Measurements from ENCODE around the gene ARHGAP10. TPM values are rescaled to one million over a fixed set of nuclear protein-coding genes. Genes with fewer than 3 reads are reported as not detected.

ARHGAP10 gene
- polyA plus RNA-seq, 1 experiment: 20.2 TPM

GRCh38 chr4:147985376-147985775 is 253.5 kb downstream of the ARHGAP10 start:
- ChIA-PET CTCF (interaction anchor here (0.9 to 1.9 kb wide), 3 partner anchors 16 to 86 kb away, joined by 3 to 5 read pairs (median 4); no protein-coding TSS in a partner anchor), POLR2A (interaction anchor here (0.6 kb wide), 1 partner anchor 31 kb away, joined by 3 read pairs; no protein-coding TSS in a partner anchor)
- H3K27me3 ChIP-seq (ENCODE audit: control insufficient read depth, insufficient read depth, low read length): no peaks in the 10 kb centered on the region
- no peak for DNase-seq (ENCODE audit: low read depth)
- H3K4me3 ChIP-seq (ENCODE audit: low read depth, low read length): no peak overlapping the region
- no peaks in the 10 kb centered on the region; the same call in 1 of the 2 replicates for H3K36me3 ChIP-seq (ENCODE audit: control insufficient read depth, insufficient read depth, low read length)
- no peak for TF ChIP-seq CTCF (IDR thresholded peaks at IDR 0.05; ENCODE audit: insufficient read depth, low read depth, low read length)

- Histone ChIP-seq H3K4me3 (ENCODE audit: low read depth, low read length) (no peak overlapping the region), H3K36me3 (ENCODE audit: control insufficient read depth, insufficient read depth, low read length) (no peaks in the 10 kb centered on the region; the same call in 1 of the 2 replicates), H3K27me3 (ENCODE audit: control insufficient read depth, insufficient read depth, low read length) (no peaks in the 10 kb centered on the region)
- no peak for DNase-seq (ENCODE audit: low read depth)
- ChIA-PET CTCF (no interaction called here), POLR2A (no interaction called here)
- TF ChIP-seq CTCF (IDR thresholded peaks at IDR 0.05; ENCODE audit: insufficient read depth, low read depth, low read length): no peak
Measured at GRCh38 chr4:147987252-147987651, 255.4 kb downstream of the ARHGAP10 start.

GRCh38 chr4:147991543-147992283 is 259.8 kb downstream of the ARHGAP10 start:
- no peak for TF ChIP-seq CTCF (IDR thresholded peaks at IDR 0.05; ENCODE audit: insufficient read depth, low read depth, low read length)
- ChIA-PET CTCF (no interaction called here), POLR2A (no interaction called here)
- H3K27me3 ChIP-seq (ENCODE audit: control insufficient read depth, insufficient read depth, low read length): no peaks in the 10 kb centered on the region
- H3K4me3 ChIP-seq (ENCODE audit: low read depth, low read length): no peak overlapping the region
- H3K36me3 ChIP-seq (ENCODE audit: control insufficient read depth, insufficient read depth, low read length): no peaks in the 10 kb centered on the region
- DNase-seq (ENCODE audit: low read depth): no peak

GRCh38 chr4:147994076-147994475 is 262.2 kb downstream of the ARHGAP10 start:
- no peak for DNase-seq (ENCODE audit: low read depth)
- no peak for TF ChIP-seq CTCF (IDR thresholded peaks at IDR 0.05; ENCODE audit: insufficient read depth, low read depth, low read length)
- H3K4me3 ChIP-seq (ENCODE audit: low read depth, low read length): no peak overlapping the region
- no peaks in the 10 kb centered on the region for H3K36me3 ChIP-seq (ENCODE audit: control insufficient read depth, insufficient read depth, low read length)
- H3K27me3 ChIP-seq (ENCODE audit: control insufficient read depth, insufficient read depth, low read length): no peaks in the 10 kb centered on the region
- ChIA-PET POLR2A (no interaction called here), CTCF (interaction anchor here (1.0 to 1.4 kb wide), 2 partner anchors 8 to 11 kb away, joined by 3 to 5 read pairs; no protein-coding TSS in a partner anchor)

GRCh38 chr4:147994491-147995385 is 262.9 kb downstream of the ARHGAP10 start:
- no peak for TF ChIP-seq CTCF (IDR thresholded peaks at IDR 0.05; ENCODE audit: insufficient read depth, low read depth, low read length)
- DNase-seq (ENCODE audit: low read depth): no peak
- H3K36me3 ChIP-seq (ENCODE audit: control insufficient read depth, insufficient read depth, low read length): no peaks in the 10 kb centered on the region
- ChIA-PET CTCF (no interaction called here), POLR2A (no interaction called here)
- no peak overlapping the region for H3K4me3 ChIP-seq (ENCODE audit: low read depth, low read length)
- no peaks in the 10 kb centered on the region for H3K27me3 ChIP-seq (ENCODE audit: control insufficient read depth, insufficient read depth, low read length)

All from BJ (cell line).